Upper lobe of right lung (tissue), 1 donor: ENCODE measurements around the gene KCTD10. TPM values are rescaled to one million over a fixed set of nuclear protein-coding genes. Genes with fewer than 3 reads are reported as not detected.

Experiments used
- ATAC-seq: fragments of 200-7000 bp; cut with Tn5 transposase; one replicate; pipeline ENCODE4 v1.9.1; 2020; ENCODE audit warnings: mild to moderate bottlenecking, moderate library complexity
- DNase-seq: peaks from one replicate; pipeline ENCODE4 v3.0.0-alpha.2; 2020
- H3K27ac ChIP-seq: fragments of 200-600 bp; one replicate; pipeline ENCODE4 v1.8.0; 2022
- H3K27me3 ChIP-seq: fragments of 200-600 bp; one replicate; pipeline ENCODE4 v1.8.0; 2022; ENCODE audit warnings: mild to moderate bottlenecking
- H3K36me3 ChIP-seq: fragments of 200-600 bp; one replicate; pipeline ENCODE4 v1.8.0; 2022
- H3K4me1 ChIP-seq: fragments of 200-600 bp; one replicate; pipeline ENCODE4 v1.8.0; 2022
- H3K4me3 ChIP-seq: fragments of 200-600 bp; one replicate; pipeline ENCODE4 v1.8.0; 2022; ENCODE audit warnings: mild to moderate bottlenecking
- H3K9me3 ChIP-seq: fragments of 200-600 bp; one replicate; pipeline ENCODE4 v1.8.0; 2022
- intact Hi-C: fragments of 100-400 bp; cut with DNase I; formaldehyde crosslinking; loops from one replicate; pipeline ENCODE4 v1.11.0; 2022
- total RNA-seq: library from RNA; stranded (reverse); fragmentation: NEBNext Ultra II Directional; extraction: Animal tissue kit (Norgen Biotek cat#: 25700); gene quantifications from one replicate; pipeline ENCODE4 v1.2.1, GENCODE V29; 2021
- TF ChIP-seq, protein P1 (sequence below): fragments of 200-600 bp; IDR thresholded peaks from one replicate; pipeline ENCODE4 v1.8.0; 2022; ENCODE audit warnings: antibody characterized with exemption
- donor health status: DM: no; HTN: yes; CAD: no; lungs with severe emphysema.

Gene KCTD10
- total RNA-seq, 1 donor from 2014 or later = 66.8 TPM

DNA sequence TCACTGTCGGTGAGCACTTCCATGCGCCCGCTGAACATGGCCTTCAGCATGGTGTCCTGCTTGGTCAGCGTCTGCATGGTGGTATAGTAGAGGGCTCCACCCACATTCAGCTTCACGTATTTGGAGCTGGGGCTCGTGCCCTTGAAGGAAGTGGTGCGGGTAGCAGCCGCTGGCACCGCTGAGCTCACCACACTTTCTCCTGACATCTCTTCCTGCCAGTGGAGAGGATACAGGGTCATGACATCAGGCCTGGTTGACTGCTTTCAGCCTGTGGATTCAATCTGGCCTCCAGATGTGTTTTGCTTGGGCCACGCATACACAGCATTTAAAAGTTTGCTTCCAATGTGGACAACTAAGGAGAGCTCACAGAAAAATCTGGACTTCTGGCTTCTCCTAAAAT is 7.6 kb downstream of the KCTD10 start:
- H3K4me3 ChIP-seq = no peak overlapping the region
- intact Hi-C loops = no loop called here

DNA sequence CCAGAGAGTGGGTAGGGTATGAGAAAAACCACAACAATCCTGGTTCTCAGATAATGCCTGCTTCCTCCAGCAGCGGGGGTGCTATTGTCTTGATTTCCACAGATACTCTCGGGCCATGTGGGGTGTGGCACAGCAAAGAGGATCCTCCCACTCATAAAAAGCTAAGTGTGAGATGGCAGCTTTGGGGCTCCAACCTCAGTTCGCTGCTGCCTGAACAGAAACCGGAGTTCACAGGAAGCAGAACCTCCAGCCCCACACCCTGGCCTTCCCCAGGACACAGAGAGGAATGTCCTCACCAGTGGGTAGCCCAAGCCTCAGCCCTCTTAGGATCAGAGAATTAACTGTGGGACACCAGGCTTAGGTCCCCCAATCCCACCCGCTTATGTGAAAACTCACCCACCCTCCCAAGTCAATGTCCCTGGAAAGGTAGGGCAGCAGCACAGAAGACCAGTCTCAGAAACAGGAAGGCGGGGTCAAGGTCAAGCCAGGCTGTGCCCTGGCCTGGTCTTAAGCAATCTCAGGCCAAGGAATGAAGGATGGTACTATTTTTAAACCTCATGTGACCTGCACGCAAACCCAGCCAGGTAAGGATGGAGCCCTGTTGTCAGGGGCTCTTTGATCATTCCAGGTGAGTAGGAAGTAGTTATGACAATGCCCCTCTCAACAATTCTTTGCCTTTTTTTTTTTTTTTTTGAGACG is 9.0 kb downstream of the KCTD10 start:
- no peaks in the 10 kb centered on the region for H3K9me3 ChIP-seq
- TF ChIP-seq, protein P1, sequence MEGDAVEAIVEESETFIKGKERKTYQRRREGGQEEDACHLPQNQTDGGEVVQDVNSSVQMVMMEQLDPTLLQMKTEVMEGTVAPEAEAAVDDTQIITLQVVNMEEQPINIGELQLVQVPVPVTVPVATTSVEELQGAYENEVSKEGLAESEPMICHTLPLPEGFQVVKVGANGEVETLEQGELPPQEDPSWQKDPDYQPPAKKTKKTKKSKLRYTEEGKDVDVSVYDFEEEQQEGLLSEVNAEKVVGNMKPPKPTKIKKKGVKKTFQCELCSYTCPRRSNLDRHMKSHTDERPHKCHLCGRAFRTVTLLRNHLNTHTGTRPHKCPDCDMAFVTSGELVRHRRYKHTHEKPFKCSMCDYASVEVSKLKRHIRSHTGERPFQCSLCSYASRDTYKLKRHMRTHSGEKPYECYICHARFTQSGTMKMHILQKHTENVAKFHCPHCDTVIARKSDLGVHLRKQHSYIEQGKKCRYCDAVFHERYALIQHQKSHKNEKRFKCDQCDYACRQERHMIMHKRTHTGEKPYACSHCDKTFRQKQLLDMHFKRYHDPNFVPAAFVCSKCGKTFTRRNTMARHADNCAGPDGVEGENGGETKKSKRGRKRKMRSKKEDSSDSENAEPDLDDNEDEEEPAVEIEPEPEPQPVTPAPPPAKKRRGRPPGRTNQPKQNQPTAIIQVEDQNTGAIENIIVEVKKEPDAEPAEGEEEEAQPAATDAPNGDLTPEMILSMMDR = peak; percentile 5
- peaks cover 73% of the 10 kb centered on the region for H3K4me1 ChIP-seq
- ATAC-seq (peak; percentile 75), DNase-seq (no peak)
- H3K36me3 ChIP-seq = peaks cover 46% of the 10 kb centered on the region
- no peaks in the 10 kb centered on the region for H3K27me3 ChIP-seq
- no peak overlapping the region for H3K4me3 ChIP-seq
- intact Hi-C loops = no loop called here
- peak overlapping the region; percentile 65 for H3K27ac ChIP-seq

More for the DNA sequence above, 7.6 kb downstream of the KCTD10 start:
- Histone ChIP-seq H3K27ac (no peak overlapping the region), H3K4me1 (peaks cover 65% of the 10 kb centered on the region), H3K36me3 (peaks cover 46% of the 10 kb centered on the region), H3K9me3 (no peaks in the 10 kb centered on the region), H3K27me3 (no peaks in the 10 kb centered on the region)
- ATAC-seq (no peak), DNase-seq (no peak)
- TF ChIP-seq, protein P1 = no peak

DNA sequence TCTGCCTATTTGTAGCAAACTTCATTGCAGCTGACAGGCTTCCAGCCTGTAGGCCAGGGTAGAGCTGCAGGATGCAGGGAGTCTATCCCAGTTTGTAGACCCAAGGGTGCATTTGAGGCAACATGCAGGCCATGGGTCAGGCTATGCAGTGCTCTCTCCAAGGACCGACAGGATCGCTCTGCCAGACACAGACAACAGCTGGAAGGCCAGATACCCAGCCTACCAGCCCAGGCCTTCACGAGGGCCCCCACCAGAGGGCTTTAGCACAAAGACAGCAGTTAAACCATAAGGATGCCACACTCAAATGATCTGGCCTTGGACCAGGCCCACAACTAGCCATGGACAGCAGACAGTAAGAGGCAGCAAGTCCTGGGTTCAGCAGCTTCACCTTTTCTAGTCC is 10.3 kb downstream of the KCTD10 start:
- intact Hi-C loops = no loop called here
- DNase-seq (no peak), ATAC-seq (no peak)
- Histone ChIP-seq H3K36me3 (peaks cover 46% of the 10 kb centered on the region), H3K4me3 (no peak overlapping the region), H3K27ac (peak overlapping the region; percentile 20), H3K4me1 (peaks cover 82% of the 10 kb centered on the region), H3K9me3 (no peaks in the 10 kb centered on the region), H3K27me3 (no peaks in the 10 kb centered on the region)
- TF ChIP-seq, protein P1 = no peak

DNA sequence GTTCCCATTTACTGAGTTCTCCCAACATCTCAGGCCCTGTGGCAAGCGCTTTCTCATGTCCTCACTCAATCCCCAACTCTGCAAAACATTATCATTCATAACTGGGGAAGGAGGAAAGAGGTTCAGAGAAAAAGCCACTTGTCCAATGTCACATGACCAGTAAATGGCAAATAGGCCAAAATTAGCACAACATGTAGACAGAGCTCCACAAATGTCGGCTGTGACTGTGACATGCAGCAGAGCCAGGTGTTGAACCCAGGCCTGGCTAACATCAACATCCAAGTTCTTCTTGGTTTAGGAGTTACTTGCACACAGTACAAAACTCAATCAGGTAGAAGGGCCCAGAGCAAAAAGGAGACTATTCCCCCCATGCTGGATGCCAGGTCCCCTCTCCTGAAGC is 10.8 kb downstream of the KCTD10 start:
- ATAC-seq = no peak
- TF ChIP-seq, protein P1 = no peak
- Histone ChIP-seq H3K4me1 (peaks cover 84% of the 10 kb centered on the region), H3K27ac (peak overlapping the region; percentile 20), H3K4me3 (no peak overlapping the region), H3K36me3 (peaks cover 46% of the 10 kb centered on the region), H3K27me3 (no peaks in the 10 kb centered on the region), H3K9me3 (no peaks in the 10 kb centered on the region)
- intact Hi-C loops = no loop called here
- DNase-seq = no peak

DNA sequence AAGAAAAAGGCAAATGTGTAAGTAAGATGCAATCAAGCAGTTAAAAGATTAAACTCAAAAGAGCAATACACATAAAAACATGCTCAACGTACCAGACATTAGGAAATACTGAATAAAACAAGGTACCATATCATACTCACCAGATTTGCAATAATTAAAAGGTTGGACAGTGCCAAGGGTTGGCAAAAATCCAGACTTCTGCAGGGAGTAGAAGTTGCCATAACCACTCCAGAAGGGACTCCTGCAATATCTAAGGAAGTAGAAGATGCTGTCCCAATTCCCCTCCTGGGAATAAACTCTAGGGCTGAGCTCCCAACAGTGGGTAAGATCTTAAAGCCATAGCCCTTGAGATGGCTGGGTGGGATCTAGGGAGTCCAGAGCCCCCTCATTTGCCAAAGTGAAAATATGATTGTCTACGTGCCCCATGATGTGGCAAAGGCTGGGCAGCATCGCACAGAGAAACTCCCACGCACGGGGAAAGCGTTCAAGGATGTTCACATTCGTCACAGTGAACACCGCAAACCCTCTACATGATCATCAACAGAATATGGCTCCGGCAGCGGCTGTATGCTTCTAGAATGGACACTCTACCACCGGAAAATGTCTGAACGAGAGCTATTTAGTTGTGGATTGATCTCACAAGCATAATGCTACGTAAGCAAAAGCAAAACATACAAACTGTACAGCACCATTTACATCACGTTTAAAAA is 12.3 kb downstream of the KCTD10 start:
- Histone ChIP-seq H3K4me3 (no peak overlapping the region), H3K27me3 (no peaks in the 10 kb centered on the region), H3K36me3 (peaks cover 53% of the 10 kb centered on the region), H3K9me3 (no peaks in the 10 kb centered on the region), H3K27ac (peak overlapping the region; percentile 93), H3K4me1 (peaks cover 86% of the 10 kb centered on the region)
- TF ChIP-seq, protein P1 = no peak
- DNase-seq (no peak), ATAC-seq (no peak)
- intact Hi-C loops = no loop called here
